GM12872 (cell line): ENCODE data around the gene SETD2.

Experiments
- CTCF ChIP-seq: IDR thresholded peaks from 3 replicates; pipeline ENCODE4 v1.5.1; 2011; ENCODE audit warnings: low read depth, mild to moderate bottlenecking, low read length, moderate library complexity; ENCODE audit not compliant: insufficient read depth

Gene SETD2

DNA sequence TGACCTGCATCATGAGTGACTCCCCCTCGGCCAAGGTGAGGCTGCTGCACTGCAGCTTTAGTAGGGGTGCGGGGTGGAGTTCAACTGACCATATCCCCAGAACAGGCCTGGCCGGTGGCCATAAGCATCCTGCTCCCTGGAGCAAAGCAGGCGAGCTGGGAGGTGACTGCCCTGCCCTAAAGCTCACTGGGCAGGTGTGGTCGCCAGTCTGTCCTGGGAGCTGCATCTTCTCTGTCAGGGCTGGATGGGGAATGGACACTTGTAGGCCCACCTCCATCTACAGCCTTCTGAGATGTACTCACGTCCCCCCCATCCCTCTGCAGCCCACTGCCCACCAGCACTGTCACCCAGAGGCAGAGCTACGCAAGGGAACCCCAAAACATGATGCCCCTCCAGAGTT, 169.9 kb downstream of the SETD2 start:
- TF ChIP-seq CTCF: no peak

DNA sequence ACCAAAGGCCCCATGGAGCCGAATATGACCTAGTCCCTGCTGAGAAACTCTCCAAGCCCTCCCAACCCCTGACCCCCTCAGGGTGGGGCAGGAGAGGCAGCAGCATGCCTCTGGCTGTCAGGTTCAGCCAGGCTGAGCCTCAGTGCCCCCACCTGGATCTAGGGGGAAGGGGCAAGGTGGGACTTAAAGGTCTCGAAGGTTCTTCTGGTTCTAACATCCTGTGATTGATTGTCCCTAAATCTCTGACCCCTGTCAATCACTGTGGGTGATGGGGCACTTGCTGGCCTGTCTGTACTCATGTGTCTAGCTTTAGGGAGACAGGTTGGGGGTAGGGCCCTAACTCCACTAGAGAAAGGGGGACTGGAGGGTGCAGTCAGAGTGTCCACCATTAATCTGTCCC, 170.6 kb downstream of the SETD2 start:
- TF ChIP-seq CTCF: no peak

DNA sequence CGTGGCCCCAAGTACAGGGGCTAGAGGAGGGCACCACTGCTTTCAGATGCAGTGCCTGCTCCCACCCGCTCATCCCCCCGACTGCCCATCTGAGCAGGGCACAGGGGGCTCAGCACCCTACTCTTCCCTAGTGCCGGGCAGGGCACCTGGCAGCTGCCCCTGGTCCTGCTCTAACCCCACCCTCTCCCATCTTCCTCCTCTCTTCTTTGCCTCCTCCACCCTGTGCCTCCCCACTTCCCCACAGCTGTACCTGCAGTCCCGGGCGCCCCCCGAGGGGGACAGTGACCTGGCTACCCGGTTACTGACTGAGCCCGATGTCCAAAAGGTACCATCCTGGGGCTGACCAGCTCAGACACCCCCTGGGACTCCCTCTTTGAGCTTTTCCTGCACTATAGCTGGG, 171.7 kb downstream of the SETD2 start:
- no peak for TF ChIP-seq CTCF

DNA sequence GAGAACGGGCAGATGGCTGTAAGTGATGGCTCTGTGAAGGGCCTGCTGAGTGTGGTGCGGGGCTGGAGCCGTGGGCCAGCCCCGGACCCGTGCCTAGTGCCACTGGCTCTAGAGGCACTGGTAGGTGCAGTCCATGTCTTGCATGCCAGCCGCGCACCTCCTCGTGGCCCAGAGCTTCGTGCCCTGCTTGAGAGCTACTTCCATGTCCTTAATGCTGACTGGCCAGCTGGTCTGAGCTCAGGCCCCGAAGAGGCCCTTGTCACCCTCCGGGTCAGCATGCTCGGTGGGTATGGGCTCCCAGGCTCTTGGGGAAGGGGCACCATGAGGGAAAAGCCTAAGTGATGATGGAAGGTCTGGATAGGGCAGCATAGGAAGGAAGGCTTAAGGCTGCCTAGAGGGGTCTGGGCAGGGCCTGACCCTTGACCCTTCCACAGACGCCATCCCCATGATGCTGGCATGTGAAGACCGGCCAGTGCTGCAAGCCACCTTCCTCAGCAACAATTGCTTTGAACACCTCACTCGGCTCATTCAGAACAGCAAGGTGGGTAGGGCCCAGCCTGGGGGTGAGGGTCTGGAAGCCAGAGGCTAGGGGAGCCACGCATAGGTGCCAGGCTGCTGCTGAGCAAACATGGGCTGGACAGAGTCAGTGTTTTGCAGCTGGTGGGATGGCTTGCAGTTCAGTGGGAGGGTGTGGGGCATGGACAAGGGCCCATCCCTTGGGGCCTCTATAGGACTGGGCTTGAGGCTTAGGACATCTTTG, 172.3 kb downstream of the SETD2 start:
- no peak for TF ChIP-seq CTCF

DNA sequence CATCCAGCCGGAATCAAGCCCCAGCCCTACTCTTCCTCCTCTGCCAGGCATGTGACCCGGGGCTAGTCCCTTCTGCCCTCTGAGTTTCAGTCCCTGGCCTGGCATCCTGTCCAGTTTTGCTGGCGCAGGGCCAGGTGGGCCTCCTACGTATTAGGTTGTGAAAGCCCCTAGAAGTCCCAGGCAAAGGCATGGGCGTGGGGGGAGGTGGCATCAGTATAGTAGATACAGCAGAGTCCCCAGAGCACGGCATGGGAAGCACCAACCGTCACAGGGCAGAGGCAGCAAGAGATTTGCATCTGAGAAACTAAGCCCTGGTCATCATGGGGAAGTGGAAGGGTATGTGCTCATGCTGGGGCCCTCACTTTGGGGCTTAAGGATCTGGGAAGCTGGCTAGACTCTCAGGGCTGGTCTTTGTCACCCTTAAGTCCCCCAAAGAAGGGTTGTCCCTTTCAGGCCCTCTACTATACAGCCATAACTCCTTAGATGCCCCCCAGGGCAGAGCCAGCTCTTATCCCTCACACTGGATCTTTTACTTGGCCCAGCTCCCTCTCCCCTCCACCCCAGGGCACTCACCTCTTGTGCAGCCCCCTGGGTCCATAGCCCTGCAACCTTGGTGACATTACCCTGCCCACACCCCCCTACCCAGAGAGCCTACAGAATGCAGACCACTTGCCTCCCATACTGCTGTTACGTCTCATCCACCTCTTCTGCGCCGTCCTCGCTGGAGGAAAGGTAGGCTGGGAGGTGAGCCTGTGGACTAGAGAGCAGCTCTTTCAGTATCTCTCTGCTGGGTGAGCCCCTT, 173.1 kb downstream of the SETD2 start:
- TF ChIP-seq CTCF: no peak

DNA sequence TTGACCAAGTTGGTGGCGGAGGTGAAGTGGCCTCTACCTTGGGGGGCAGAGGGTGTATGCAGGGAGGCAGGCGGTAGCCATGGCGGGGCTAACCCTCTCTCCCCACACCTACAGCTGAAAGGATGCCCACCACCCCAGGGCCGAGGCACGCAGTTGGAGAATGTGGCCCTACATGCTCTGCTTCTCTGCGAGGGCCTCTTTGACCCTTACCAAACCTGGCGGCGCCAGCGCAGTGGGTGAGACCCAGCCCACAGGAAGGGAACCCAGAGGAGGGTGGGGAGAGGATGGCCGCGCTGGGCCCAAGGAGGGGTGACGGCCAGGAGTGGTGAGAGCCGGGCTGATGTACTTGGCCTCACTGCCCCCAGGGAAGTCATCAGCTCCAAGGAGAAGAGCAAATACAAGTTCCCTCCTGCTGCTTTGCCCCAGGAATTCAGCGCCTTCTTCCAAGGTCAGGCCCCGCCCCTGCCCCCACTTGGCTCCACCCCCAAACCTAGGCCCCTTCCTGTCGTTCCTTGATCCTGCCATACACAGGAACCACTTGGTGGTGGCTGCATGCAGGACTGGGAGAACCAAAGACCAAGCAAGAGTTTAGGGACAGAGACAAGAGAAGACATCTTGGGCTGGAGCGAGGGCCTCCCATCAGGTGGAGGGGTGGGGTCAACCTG, 174.6 kb downstream of the SETD2 start:
- TF ChIP-seq CTCF: no peak

GRCh38 chr3:46988616-46989015, 175.3 kb downstream of the SETD2 start:
- TF ChIP-seq CTCF: no peak
